HepG2 (cell line): ENCODE measurements around the gene MEG3. TPM values are rescaled to one million over a fixed set of nuclear protein-coding genes. Genes with fewer than 3 reads are reported as not detected.

ENCODE experiments used
- CHD2 ChIP-seq: IDR thresholded peaks from 2 replicates; pipeline ENCODE4 v1.6.1; 2011; ENCODE audit warnings: low read depth, low read length, improper control_type of control experiment
- PHF5A ChIP-seq: IDR thresholded peaks from one replicate; pipeline ENCODE4 v1.6.1; 2018; ENCODE audit warnings: low read depth, missing genetic modification reagents; ENCODE audit not compliant: unreplicated experiment
- ZNF230 ChIP-seq: sonication (generic); formaldehyde crosslinking; IDR thresholded peaks from 2 replicates; pipeline ENCODE4 v1.4.0; 2020; ENCODE audit warnings: mild to moderate bottlenecking, missing genetic modification reagents
- ZNF256 ChIP-seq: sonication (generic); formaldehyde crosslinking; conservative IDR thresholded peaks from 2 replicates; pipeline ENCODE4 v1.4.0; 2020; ENCODE audit warnings: missing genetic modification reagents
- ZNF772 ChIP-seq: sonication (generic); formaldehyde crosslinking; IDR thresholded peaks from 2 replicates; pipeline ENCODE4 v1.5.0; 2020; ENCODE audit warnings: mild to moderate bottlenecking, missing genetic modification reagents
- polyA plus RNA-seq, 8 experiments: library from polyadenylated mRNA; depleted of rRNA in 3 of 8; stranded (reverse) in 7 of 8; unstranded in 1 of 8; fragments of >200 nt; fragmentation: Illumina TruSeq in 4 of 8; extraction: Trizol in 4 of 8; gene quantifications; 2 replicates each; pipeline versions ENCODE4 v1.2.1 to v1.2.3, GENCODE V29; 2011 to 2016; ENCODE audit warnings: low read depth in 4 of 8, missing spikeins in 1 of 8, mixed read lengths in 1 of 8; ENCODE audit not compliant: insufficient read depth in 1 of 8
- total RNA-seq, 5 experiments: library from RNA; depleted of rRNA; stranded (reverse); fragments of >200 nt; fragmentation: Illumina TruSeq; extraction: Trizol; gene quantifications; 2 replicates each; pipeline ENCODE4 v1.2.3, GENCODE V29; 2016; ENCODE audit warnings: low read depth in 1 of 5
- TF ChIP-seq, protein P1 (sequence below): sonication (generic); formaldehyde crosslinking; IDR thresholded peaks from 2 replicates; pipeline ENCODE4 v1.4.0; 2020; ENCODE audit warnings: mild to moderate bottlenecking, missing genetic modification reagents
- TF ChIP-seq, protein P2 (sequence below): sonication (generic); formaldehyde crosslinking; IDR thresholded peaks from 2 replicates; pipeline ENCODE4 v1.9.0; 2021; ENCODE audit warnings: missing genetic modification reagents, mild to moderate bottlenecking, borderline replicate concordance
- TF ChIP-seq, protein P3 (sequence below), 2 experiments: sonication (generic) in 1 of 2; formaldehyde crosslinking in 1 of 2; IDR thresholded peaks; 2 replicates each; pipeline versions ENCODE4 v1.4.0 to v1.6.1; 2016 to 2020; ENCODE audit warnings: borderline replicate concordance in 1 of 2, low read depth in 1 of 2, mild to moderate bottlenecking in 1 of 2, missing genetic modification reagents in 1 of 2
- TF ChIP-seq, protein P4 (sequence below): sonication (generic); formaldehyde crosslinking; IDR thresholded peaks from 2 replicates; pipeline ENCODE4 v1.8.1; 2023; ENCODE audit warnings: mild to moderate bottlenecking, moderate library complexity, missing genetic modification reagents
- TF ChIP-seq, protein P5 (sequence below): sonication (generic); formaldehyde crosslinking; IDR thresholded peaks from 2 replicates; pipeline ENCODE4 v1.4.0; 2020; ENCODE audit warnings: missing genetic modification reagents, borderline replicate concordance
- TF ChIP-seq, protein P6 (sequence below): sonication (generic); formaldehyde crosslinking; conservative IDR thresholded peaks from 2 replicates; pipeline ENCODE4 v1.5.0; 2020; ENCODE audit warnings: missing genetic modification reagents

The MEG3 gene
- total and polyA plus RNA-seq, 2 of the 13 experiments (the other 11 are each of a cell fraction or from before 2014, with no cell fraction given): 0.17 TPM; not detected in 1

DNA sequence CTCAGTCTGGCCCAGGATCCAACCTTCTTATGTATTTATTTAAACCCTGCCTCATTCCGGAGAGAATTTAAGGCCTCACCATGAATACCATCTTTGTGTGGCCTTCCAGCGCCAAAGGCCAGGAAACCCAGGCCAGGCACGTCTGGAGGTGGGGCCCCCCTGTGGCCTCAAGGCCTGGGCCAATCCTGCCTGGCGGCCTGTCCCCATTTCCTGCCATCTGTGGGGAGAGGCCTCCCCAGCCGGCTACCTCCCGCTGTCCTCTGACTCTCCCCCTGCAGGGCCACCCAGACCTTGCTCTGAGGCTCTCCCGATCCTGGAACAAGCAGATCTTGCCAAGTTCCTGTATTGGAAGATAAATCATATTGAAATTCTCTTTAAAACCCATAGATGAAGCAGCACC lies 37.4 kb upstream of the MEG3 start (continued):
- TF ChIP-seq PHF5A (no peak), ZNF256 (no peak), ZNF772 (CRISPR knock-in tag) (no peak), CHD2 (no peak), ZNF230 (CRISPR knock-in tag) (no peak)
- TF ChIP-seq, protein P1, sequence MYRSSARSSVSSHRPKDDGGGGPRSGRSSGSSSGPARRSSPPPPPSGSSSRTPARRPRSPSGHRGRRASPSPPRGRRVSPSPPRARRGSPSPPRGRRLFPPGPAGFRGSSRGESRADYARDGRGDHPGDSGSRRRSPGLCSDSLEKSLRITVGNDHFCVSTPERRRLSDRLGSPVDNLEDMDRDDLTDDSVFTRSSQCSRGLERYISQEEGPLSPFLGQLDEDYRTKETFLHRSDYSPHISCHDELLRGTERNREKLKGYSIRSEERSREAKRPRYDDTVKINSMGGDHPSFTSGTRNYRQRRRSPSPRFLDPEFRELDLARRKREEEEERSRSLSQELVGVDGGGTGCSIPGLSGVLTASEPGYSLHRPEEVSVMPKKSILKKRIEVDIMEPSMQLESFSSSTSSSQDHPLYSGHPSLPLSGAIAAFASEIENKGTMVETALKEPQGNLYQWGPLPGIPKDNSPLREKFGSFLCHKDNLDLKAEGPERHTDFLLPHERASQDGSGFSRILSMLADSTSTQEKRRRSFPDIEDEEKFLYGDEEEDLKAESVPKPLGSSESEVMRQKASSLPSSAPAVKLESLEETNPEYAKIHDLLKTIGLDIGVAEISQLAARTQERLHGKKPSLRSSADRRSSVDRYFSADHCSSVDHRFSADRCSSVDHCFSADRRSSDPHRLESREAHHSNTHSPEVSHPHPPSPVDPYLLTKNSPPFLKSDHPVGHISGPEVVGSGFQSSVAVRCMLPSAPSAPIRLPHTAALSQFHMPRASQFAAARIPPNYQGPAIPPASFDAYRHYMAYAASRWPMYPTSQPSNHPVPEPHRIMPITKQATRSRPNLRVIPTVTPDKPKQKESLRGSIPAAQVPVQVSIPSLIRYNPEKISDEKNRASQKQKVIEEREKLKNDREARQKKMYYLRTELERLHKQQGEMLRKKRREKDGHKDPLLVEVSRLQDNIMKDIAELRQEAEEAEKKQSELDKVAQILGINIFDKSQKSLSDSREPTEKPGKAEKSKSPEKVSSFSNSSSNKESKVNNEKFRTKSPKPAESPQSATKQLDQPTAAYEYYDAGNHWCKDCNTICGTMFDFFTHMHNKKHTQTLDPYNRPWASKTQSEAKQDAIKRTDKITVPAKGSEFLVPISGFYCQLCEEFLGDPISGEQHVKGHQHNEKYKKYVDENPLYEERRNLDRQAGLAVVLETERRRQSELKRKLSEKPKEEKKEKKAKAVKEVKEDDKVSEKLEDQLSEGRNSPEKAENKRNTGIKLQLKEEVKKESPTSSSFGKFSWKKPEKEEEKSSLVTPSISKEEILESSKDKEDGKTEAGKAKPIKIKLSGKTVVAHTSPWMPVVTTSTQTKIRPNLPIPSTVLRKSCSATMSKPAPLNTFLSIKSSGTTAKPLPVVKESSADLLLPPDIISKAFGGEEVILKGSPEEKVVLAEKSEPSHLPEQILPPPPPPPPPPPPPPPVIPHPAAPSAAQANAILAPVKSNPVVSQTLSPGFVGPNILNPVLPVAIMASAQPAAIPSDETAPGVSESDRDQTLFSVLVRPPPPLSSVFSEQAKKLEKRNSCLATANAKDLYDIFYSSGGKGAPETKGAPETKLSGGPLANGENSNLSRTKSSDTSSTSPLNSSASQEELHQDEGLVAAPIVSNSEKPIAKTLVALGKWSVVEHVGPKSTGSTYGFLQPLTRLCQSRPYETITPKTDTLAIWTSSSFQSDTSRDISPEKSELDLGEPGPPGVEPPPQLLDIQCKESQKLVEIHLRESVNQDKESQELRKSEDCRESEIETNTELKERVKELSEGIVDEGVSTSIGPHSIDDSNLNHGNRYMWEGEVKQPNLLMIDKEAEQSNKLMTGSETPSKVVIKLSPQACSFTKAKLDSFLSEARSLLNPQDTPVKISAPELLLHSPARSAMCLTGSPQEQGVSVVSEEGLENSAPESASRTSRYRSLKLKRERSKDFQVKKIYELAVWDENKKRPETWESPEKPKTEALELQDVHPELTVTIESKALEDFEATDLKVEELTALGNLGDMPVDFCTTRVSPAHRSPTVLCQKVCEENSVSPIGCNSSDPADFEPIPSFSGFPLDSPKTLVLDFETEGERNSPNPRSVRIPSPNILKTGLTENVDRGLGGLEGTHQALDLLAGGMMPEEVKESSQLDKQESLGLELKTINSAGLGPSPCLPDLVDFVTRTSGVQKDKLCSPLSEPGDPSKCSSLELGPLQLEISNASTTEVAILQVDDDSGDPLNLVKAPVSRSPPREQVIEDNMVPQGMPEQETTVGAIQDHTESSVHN: no peak
- TF ChIP-seq, protein P2, sequence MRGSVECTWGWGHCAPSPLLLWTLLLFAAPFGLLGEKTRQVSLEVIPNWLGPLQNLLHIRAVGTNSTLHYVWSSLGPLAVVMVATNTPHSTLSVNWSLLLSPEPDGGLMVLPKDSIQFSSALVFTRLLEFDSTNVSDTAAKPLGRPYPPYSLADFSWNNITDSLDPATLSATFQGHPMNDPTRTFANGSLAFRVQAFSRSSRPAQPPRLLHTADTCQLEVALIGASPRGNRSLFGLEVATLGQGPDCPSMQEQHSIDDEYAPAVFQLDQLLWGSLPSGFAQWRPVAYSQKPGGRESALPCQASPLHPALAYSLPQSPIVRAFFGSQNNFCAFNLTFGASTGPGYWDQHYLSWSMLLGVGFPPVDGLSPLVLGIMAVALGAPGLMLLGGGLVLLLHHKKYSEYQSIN: no peak
- TF ChIP-seq, protein P3, sequence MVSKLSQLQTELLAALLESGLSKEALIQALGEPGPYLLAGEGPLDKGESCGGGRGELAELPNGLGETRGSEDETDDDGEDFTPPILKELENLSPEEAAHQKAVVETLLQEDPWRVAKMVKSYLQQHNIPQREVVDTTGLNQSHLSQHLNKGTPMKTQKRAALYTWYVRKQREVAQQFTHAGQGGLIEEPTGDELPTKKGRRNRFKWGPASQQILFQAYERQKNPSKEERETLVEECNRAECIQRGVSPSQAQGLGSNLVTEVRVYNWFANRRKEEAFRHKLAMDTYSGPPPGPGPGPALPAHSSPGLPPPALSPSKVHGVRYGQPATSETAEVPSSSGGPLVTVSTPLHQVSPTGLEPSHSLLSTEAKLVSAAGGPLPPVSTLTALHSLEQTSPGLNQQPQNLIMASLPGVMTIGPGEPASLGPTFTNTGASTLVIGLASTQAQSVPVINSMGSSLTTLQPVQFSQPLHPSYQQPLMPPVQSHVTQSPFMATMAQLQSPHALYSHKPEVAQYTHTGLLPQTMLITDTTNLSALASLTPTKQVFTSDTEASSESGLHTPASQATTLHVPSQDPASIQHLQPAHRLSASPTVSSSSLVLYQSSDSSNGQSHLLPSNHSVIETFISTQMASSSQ (IDR thresholded peaks at IDR 0.05; ENCODE audit: low read depth): no peak
- TF ChIP-seq, protein P3 (CRISPR knock-in tag; IDR thresholded peaks at IDR 0.05; ENCODE audit: borderline replicate concordance): peak; percentile 47; the same call in 1 of the 2 replicates
- TF ChIP-seq, protein P4, sequence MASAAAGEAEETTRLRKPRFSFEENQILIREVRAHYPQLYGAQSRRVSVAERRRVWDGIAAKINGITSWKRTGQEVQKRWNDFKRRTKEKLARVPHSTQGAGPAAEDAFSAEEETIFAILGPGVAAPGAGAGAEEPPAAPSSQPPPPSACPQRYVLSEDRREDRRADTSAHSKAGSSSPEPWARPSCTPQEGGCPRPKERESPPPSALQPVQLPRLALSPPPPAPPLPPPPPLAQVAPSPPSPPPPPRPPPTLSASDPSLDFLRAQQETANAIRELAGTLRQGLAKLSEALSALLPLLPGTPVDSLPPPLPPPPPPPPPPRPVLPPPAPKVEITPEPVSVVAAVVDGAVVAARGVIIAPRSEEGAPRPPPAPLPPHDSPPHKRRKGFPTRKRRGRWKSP (CRISPR knock-in tag): no peak
- TF ChIP-seq, protein P5, sequence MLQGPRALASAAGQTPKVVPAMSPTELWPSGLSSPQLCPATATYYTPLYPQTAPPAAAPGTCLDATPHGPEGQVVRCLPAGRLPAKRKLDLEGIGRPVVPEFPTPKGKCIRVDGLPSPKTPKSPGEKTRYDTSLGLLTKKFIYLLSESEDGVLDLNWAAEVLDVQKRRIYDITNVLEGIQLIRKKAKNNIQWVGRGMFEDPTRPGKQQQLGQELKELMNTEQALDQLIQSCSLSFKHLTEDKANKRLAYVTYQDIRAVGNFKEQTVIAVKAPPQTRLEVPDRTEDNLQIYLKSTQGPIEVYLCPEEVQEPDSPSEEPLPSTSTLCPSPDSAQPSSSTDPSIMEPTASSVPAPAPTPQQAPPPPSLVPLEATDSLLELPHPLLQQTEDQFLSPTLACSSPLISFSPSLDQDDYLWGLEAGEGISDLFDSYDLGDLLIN (CRISPR knock-in tag): no peak
- TF ChIP-seq, protein P6, sequence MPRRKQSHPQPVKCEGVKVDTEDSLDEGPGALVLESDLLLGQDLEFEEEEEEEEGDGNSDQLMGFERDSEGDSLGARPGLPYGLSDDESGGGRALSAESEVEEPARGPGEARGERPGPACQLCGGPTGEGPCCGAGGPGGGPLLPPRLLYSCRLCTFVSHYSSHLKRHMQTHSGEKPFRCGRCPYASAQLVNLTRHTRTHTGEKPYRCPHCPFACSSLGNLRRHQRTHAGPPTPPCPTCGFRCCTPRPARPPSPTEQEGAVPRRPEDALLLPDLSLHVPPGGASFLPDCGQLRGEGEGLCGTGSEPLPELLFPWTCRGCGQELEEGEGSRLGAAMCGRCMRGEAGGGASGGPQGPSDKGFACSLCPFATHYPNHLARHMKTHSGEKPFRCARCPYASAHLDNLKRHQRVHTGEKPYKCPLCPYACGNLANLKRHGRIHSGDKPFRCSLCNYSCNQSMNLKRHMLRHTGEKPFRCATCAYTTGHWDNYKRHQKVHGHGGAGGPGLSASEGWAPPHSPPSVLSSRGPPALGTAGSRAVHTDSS (CRISPR knock-in tag): no peak
